Raji (cell line): ENCODE measurements around the gene RAB28.

Experiments
- POLR2A ChIP-seq: IDR thresholded peaks from 2 replicates; pipeline ENCODE4 v1.6.1; 2011; ENCODE audit warnings: low read depth, low read length, control low read depth; ENCODE audit not compliant: insufficient read depth

The RAB28 gene

DNA sequence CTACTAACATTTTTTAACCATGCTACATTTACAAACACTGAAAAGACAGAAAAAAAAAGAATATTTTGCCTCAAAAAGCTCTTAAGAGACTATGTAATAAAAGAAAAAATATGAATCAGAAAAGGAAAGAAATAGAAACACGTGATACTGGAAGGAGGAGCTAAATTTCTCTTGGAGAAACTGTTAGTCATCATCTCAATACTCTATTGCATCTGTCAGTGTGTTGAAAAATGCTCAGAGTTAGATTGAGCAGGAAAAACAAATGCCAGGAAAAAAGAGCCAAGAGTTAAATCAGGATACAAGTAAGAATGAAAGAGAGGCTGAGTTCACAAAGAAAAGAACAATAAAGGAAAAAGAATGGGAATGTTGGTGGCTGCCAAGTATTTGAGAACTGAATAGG, 2.6 kb downstream of the RAB28 start:
- TF ChIP-seq POLR2A, result no peak

DNA sequence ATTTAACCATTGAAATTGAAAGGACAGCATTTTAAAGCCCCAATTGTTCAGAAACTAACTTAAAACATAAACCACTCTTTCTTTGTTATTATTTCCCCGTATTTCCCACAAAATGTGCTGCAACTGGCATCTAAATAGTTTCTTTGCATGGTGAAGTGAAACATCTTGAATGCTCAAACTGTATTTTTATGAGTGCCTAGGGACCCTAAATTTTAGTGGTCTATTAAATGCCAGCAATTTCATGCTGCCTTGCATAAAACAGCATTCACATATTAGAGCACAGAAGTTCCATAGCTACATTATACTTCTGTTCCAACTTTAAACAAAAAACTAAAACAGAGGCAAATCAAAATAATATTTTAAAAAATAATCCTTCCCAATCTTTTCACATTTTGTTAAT, 5.4 kb downstream of the RAB28 start:
- TF ChIP-seq POLR2A, result no peak

- no peak for TF ChIP-seq POLR2A
Measured at GRCh38 chr4:13478131-13478530, 6.0 kb downstream of the RAB28 start.

GRCh38 chr4:13476915-13477314, 7.2 kb downstream of the RAB28 start:
- TF ChIP-seq POLR2A, result no peak

GRCh38 chr4:13476152-13476551, 8.0 kb downstream of the RAB28 start:
- TF ChIP-seq POLR2A, result no peak

DNA sequence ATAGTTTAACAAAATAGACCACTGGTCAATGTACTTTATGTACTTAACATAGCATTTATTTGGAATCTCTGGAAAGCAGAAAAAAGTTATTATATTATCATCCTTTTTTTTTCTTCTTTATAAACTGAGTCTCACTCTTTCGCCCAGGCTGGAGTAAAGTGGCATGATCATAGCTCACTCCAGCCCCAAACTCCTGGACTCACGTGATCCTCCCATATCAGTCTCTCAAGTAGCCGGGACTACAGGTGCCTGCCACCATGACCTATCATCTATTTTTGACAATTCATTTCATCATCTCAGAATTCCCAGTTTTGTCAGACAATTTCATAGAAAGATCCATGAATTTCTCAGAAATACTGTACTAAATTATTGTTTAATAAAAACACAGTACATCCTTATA, 12.7 kb downstream of the RAB28 start:
- no peak for TF ChIP-seq POLR2A

DNA sequence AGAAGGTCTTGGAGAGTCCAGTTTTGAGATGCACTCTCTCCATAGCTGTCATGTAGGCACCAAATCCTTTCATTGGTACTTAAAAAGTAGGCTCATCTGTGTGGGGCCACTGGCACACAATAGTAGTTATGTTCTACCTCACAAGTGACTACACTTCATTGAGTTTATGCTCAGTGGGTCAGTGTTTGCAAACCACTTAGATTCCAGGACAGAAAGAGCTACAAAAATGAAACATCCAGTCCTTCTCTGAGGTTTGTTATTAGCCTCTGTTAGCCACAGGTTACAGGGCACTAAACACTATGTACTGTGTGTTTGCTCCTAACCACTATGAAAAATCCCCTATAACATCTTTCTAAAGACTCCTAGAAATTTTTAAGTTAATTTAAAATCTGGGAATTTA, 13.8 kb downstream of the RAB28 start:
- no peak for TF ChIP-seq POLR2A

DNA sequence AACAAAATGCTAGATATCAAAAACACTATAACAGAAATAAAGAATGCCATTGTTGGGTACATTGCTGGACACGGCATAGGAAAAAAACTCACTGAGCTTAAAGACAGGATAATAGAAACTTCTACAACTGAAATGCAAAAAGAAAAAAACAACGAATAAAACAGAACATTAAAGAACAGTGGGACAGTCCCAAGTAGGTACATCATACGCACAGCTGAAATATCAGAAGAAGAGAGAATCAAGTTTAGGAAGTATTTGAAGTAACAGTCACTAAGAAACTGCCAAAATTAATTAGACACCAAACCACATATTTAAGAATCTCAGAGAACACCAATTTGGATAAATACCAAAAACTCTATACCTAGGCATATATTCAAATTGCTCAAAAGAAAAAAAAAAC, 19.2 kb downstream of the RAB28 start:
- TF ChIP-seq POLR2A, result no peak

DNA sequence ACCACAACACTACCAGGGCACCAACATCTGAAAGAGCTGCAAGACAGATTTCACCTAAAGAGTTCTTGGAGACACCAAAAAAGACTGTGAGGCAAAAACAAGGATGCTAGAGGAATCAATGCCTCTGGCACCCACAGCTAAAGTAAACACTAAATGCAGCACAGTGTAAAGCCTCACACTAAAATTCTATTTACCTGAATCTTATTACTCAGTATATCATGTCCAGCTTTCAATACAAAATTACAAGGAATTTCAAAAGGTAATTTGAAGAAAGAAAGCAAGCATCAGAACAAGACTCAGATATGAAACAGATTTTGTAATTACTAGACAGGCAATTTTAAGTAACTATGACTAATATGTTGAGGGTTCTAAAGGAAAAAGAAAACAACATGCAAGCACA, 19.6 kb downstream of the RAB28 start:
- TF ChIP-seq POLR2A, result no peak

DNA sequence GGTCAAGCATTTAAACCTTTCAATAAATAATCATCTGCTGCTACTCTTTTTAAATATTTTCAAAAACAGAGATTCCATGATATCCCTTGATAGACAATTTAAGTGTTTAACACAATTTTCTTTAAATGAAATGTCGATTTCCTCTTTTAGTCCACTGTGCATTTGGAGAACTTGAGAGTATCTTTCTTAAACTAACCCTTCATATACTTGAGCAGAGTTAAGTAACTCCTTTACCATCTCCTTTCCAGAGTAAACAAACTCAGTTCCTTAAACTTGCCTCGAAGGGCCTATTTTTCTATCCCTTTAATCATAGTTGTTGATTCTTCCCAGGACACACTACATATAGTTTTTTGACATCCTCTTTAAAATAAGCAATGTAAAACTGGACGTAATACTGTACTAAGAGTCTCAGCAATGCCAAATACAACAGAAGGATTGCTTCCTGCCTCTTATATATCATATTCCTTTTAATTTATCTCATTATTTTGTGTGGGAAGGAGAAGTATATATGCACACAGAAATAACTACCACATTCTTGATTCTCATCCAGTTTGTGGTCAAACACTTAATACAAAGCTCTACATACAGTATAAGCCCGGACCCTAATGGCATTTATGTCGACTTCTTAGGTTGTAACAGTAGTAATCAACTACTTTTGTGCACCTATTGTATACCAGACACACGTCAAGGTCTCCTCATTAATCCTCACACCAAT, 22.8 kb downstream of the RAB28 start:
- TF ChIP-seq POLR2A, result no peak

DNA sequence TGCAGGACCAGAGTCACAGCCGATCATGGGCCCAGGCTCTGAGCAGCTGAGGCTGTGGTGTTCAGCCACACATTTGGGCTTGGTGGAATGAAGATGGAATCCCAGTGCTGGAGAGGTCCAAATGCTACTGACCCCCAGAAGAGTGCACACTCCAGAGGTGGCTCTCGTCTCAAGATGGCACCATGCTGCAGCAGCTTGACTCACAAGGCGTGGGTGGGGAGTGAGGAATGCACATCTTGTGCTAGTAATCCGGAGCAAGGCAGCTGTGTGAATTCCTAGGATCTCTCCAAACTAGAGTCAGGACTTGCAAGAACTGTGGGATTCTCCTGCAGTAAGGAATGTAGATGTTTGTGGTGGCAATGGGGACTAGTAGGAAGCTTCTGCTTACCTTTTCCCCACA, 28.7 kb downstream of the RAB28 start:
- no peak for TF ChIP-seq POLR2A

DNA sequence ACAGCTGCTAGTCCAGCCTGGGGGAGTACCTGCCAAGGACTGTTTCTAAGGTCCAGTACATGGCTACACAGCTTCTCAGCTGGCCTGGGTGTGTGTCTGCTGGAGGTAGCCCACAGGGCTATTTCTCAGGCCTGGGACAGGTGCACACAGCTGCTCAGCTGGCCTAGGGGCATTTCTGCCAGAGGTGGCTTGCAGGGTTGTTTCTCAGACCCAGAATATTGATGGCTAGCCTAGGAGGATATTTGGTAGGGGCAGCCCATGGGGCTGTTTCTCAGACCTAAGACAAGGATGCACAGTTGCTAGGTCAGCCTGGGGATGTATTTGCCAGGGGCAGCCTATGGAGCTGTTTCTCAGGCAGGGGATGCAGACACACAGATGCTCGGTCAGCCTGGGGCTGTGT, 29.4 kb downstream of the RAB28 start:
- no peak for TF ChIP-seq POLR2A

DNA sequence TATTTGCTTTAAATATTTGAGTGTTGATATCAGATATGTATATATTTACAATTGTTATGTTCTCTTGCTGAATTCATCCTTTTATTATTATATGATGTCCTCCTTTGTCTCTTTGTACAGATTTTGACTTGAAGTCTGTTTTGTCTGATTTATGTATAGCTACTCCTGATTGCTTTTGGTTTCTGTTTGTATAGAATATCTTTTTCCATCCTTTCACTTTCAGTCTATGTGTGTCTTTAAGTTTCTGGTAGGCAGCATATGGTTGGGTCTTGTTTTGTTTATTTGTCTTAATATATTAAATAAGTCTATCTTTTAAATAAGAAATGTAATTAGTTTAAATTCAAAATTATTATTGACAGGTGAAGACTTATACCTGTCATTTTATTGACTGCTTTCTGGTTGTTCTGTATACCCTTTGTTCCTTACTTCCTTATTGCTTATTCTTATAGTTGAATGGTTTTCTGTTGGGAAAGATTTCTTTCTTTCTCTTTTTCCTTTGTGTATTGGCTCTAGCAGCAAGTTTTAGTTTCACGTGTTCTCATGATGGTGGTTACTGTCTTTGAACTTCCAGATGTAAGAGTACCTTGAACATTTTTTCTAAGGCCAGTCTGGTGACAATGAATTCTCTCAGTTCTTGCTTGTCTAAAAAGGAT, 31.1 kb downstream of the RAB28 start:
- no peak for TF ChIP-seq POLR2A

GRCh38 chr4:13449590-13449989, 34.5 kb downstream of the RAB28 start:
- no peak for TF ChIP-seq POLR2A

GRCh38 chr4:13445841-13446790, 38.0 kb downstream of the RAB28 start:
- no peak for TF ChIP-seq POLR2A

DNA sequence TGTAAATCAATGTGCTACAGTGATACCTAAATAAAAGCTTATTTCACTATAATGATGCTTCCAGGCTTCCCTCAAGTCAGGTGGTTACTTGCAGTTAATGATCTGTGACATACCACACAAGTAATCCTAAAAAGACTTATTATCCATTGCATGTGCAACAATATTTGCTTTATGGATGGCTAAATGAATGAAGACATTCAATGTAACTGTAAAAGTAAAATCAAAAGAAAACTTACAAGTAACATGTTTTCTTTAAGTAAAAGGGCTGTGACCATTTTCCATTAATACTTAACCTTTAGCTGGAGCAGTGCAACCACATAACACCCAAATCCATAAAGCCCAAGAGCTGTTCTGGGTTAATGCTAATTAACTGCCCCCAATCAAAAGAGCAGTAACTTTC, 42.6 kb downstream of the RAB28 start:
- TF ChIP-seq POLR2A, result no peak
